K562 (cell line): ENCODE results near the gene TMEM45A. TPM values are rescaled to one million over a fixed set of nuclear protein-coding genes. Genes with fewer than 3 reads are reported as not detected.

Source experiments
- ATAC-seq: fragments of 200-7000 bp; cut with Tn5 transposase; 3 replicates; pipeline ENCODE4 v1.9.1; 2020; ENCODE audit warnings: moderate library complexity
- BruUV-seq: library from RNA; stranded (reverse); fragments of 400-500 nt; replicated peaks from 2 replicates; lab custom pipeline; 2021; lab: Mats Ljungman, UMichigan
- CTCF ChIA-PET: fragments of 300-600 bp; formaldehyde crosslinking; extraction: SDS; loops from one replicate; lab custom pipeline; 2021; ENCODE audit warnings: low intra/inter-chr PET ratio; lab: Yijun Ruan, JAX
- POLR2A ChIA-PET: fragments of 300-600, 350-650 bp; sonication (Branson Sonifier 250); formaldehyde crosslinking; extraction: SDS; loops from one replicate; lab custom pipeline; 2021; ENCODE audit warnings: antibody characterized with exemption, inconsistent platforms; lab: Yijun Ruan, JAX
- DNase-seq, 4 experiments: peaks; one replicate each; pipeline versions ENCODE4 v3.0.0 to v3.0.0-alpha.2; 2011 to 2018; ENCODE audit warnings: low spot score in 3 of 4, mixed read lengths in 3 of 4; ENCODE audit errors: extremely low read depth in 1 of 4
- FAIRE-seq: peaks from 2 replicates; lab custom pipeline; 2011; peaks lifted over from hg19 to GRCh38; lab: Jason Lieb, UNC
- H2AFZ ChIP-seq: 2 replicates; pipeline ENCODE4 v1.6.0; 2011; ENCODE audit warnings: low read depth, low read length, control low read depth, inconsistent platforms
- H3K27ac ChIP-seq: fragments of 200-600 bp; 3 replicates; pipeline ENCODE4 v1.8.0; 2011; ENCODE audit warnings: low read depth, mild to moderate bottlenecking, control low read depth, inconsistent platforms, low read length, moderate library complexity, mixed read lengths; ENCODE audit errors: extremely low read depth
- H3K27me3 ChIP-seq, 2 experiments: fragments of 300-600 bp in 1 of 2; 2 replicates in 1 of 2; 3 replicates in 1 of 2; pipeline versions ENCODE4 v1.6.0 to v1.8.0; 2011; ENCODE audit warnings: inconsistent platforms in 2 of 2, low read length in 2 of 2, mild to moderate bottlenecking in 1 of 2, mixed read lengths in 1 of 2, moderate library complexity in 1 of 2; ENCODE audit not compliant: control insufficient read depth in 2 of 2, insufficient read depth in 2 of 2
- H3K36me3 ChIP-seq: fragments of 300-600 bp; 3 replicates; pipeline ENCODE4 v1.8.0; 2011; ENCODE audit warnings: mild to moderate bottlenecking, low read length, inconsistent platforms; ENCODE audit not compliant: control insufficient read depth, insufficient read depth
- H3K4me1 ChIP-seq, 2 experiments: fragments of 200-600 bp in 1 of 2; replicated peaks in 1 of 2; 2 replicates in 1 of 2; 3 replicates in 1 of 2; pipeline versions ENCODE4 v1.5.1 to v1.8.0; 2011; ENCODE audit warnings: inconsistent platforms in 2 of 2, low read length in 2 of 2, mild to moderate bottlenecking in 1 of 2, mixed read lengths in 1 of 2, moderate library complexity in 1 of 2; ENCODE audit not compliant: control insufficient read depth in 2 of 2, insufficient read depth in 2 of 2
- H3K4me2 ChIP-seq: 2 replicates; pipeline ENCODE4 v1.6.1; 2011; ENCODE audit warnings: low read length, control low read depth, inconsistent platforms, mixed read lengths; ENCODE audit not compliant: insufficient read depth
- H3K4me3 ChIP-seq: fragments of 200-600 bp; sonication (generic), shearing (Covaris generic); 2 replicates; pipeline ENCODE4 v1.5.1; 2016; ENCODE audit warnings: control low read depth, inconsistent platforms
- H3K79me2 ChIP-seq: fragments of 200-600 bp; 3 replicates; pipeline ENCODE4 v1.8.0; 2011; ENCODE audit warnings: low read length, inconsistent platforms; ENCODE audit not compliant: control insufficient read depth, insufficient read depth
- H3K9ac ChIP-seq, 2 experiments: 2 replicates each; pipeline versions ENCODE4 v1.6.0 to v1.6.1; 2011; ENCODE audit warnings: low read depth in 2 of 2, low read length in 2 of 2, control low read depth in 1 of 2, inconsistent platforms in 1 of 2, mild to moderate bottlenecking in 1 of 2, mixed read lengths in 1 of 2; ENCODE audit not compliant: insufficient read depth in 1 of 2
- H3K9me1 ChIP-seq: one replicate; pipeline ENCODE4 v1.6.0; 2011; ENCODE audit warnings: inconsistent platforms, mild to moderate bottlenecking, low read length, moderate library complexity; ENCODE audit not compliant: control insufficient read depth, insufficient read depth
- H3K9me3 ChIP-seq: replicated peaks from 2 replicates; pipeline ENCODE4 v1.5.1; 2011; ENCODE audit warnings: low read depth, low read length, inconsistent platforms; ENCODE audit not compliant: control insufficient read depth, insufficient read depth
- H4K20me1 ChIP-seq: replicated peaks from 2 replicates; pipeline ENCODE4 v1.6.1; 2011; ENCODE audit warnings: low read length, inconsistent platforms, mixed read lengths; ENCODE audit not compliant: control insufficient read depth, insufficient read depth
- CREB1 ChIP-seq, 2 experiments: sonication (generic) in 1 of 2; formaldehyde crosslinking in 1 of 2; IDR thresholded peaks; 2 replicates each; pipeline versions ENCODE4 v1.6.1 to v1.8.0; 2012 to 2022; ENCODE audit warnings: inconsistent platforms in 1 of 2, mild to moderate bottlenecking in 1 of 2, missing genetic modification reagents in 1 of 2, moderate library complexity in 1 of 2
- ETV6 ChIP-seq, 3 experiments: fragments of 150-350 bp in 1 of 3; sonication (generic) in 1 of 3; formaldehyde crosslinking in 1 of 3; IDR thresholded peaks; 2 replicates each; pipeline versions ENCODE4 v1.6.1 to v1.8.0; 2014 to 2022; ENCODE audit warnings: borderline replicate concordance in 2 of 3, low read depth in 2 of 3, antibody characterized with exemption in 1 of 3, low read length in 1 of 3, mild to moderate bottlenecking in 1 of 3, missing genetic modification reagents in 1 of 3
- FOXJ3 ChIP-seq: sonication (generic); formaldehyde crosslinking; IDR thresholded peaks from 2 replicates; pipeline ENCODE4 v1.4.0; 2020; ENCODE audit warnings: mild to moderate bottlenecking, missing genetic modification reagents
- KAT2B ChIP-seq: IDR thresholded peaks from one replicate; pipeline ENCODE4 v1.6.1; 2012; ENCODE audit warnings: low read depth, mild to moderate bottlenecking, control low read depth, inconsistent platforms, low read length, moderate library complexity
- NCOA2 ChIP-seq, 2 experiments: fragments of 450-650 bp; IDR thresholded peaks; 2 replicates each; pipeline ENCODE4 v1.6.1; 2018; ENCODE audit warnings: mild to moderate bottlenecking in 2 of 2, moderate library complexity in 1 of 2; ENCODE audit not compliant: partially characterized antibody in 2 of 2
- PTBP1 ChIP-seq: fragments of 200-400 bp; formaldehyde crosslinking; IDR thresholded peaks from 2 replicates; pipeline ENCODE4 v1.6.1; 2017; ENCODE audit warnings: low read depth, low read length
- WGBS: fragments of 100-300 bp; shearing (Covaris generic); methylation state at CpG from one replicate; pipeline ENCODE4 v1.1.6; 2016; ENCODE audit warnings: low coverage, mixed read lengths; ENCODE audit not compliant: insufficient coverage; ENCODE audit errors: missing lambda C conversion rate; 5-methylcytosine and 5-hydroxymethylcytosine counted together
- in situ Hi-C: fragments of 300-500 bp; cut with MboI; formaldehyde crosslinking; loops from 4 replicates; pipeline ENCODE4 v1.15.0; 2018; ENCODE audit warnings: inconsistent platforms, mixed read lengths
- intact Hi-C: fragments of 100-400 bp; cut with micrococcal nuclease; formaldehyde crosslinking; loops from 2 replicates; pipeline ENCODE4 v1.14.2; 2022
- polyA plus RNA-seq, 8 experiments: library from polyadenylated mRNA; depleted of rRNA in 4 of 8; stranded (reverse) in 5 of 8; unstranded in 3 of 8; fragments of >200 nt; fragmentation: Nextera tagmentation in 2 of 8; fragmentation: Illumina TruSeq in 1 of 8; extraction: Ambion mirVana in 2 of 8; extraction: Trizol in 1 of 8; gene quantifications; 2 replicates each; pipeline versions ENCODE4 v1.2.1 to v1.2.3, GENCODE V29; 2011 to 2014; ENCODE audit warnings: inconsistent platforms in 1 of 8, missing spikeins in 1 of 8
- total RNA-seq, 7 experiments: library from RNA; depleted of rRNA in 6 of 7; stranded (reverse); fragments of >200 nt in 6 of 7; fragmentation: Illumina TruSeq in 2 of 7; extraction: Trizol in 2 of 7; gene quantifications; 2 replicates each; pipeline versions ENCODE4 v1.2.1 to v1.2.3, GENCODE V29; 2011 to 2021; ENCODE audit warnings: low replicate concordance in 1 of 7

The TMEM45A gene
- total and polyA plus RNA-seq, 9 of the 15 experiments (the other 6 are each of a cell fraction or from before 2014, with no cell fraction given): 0.41 to 4.1 (median 0.95) TPM

GRCh38 chr3:100570811-100571210, 78.4 kb downstream of the TMEM45A start:
- ChIA-PET CTCF (no interaction called here), POLR2A (no interaction called here)
- Histone ChIP-seq H3K9me3 (no peaks in the 10 kb centered on the region), H3K4me1 (no peaks in the 10 kb centered on the region), H3K27me3 (no peaks in the 10 kb centered on the region), H4K20me1 (no peaks in the 10 kb centered on the region), H3K4me3 (no peak overlapping the region), H3K36me3 (no peaks in the 10 kb centered on the region), H3K4me2 (no peak overlapping the region), H3K27ac (no peak overlapping the region), H3K9me1 (no peaks in the 10 kb centered on the region), H2AFZ (no peak overlapping the region), H3K9ac (no peak overlapping the region), H3K79me2 (no peaks in the 10 kb centered on the region)
- TF ChIP-seq PTBP1 (no peak), ETV6 (IDR thresholded peaks at IDR 0.05; ENCODE audit: borderline replicate concordance in 1 of 2, low read depth in 2 of 2, low read length in 1 of 2) (no peak), ETV6 (CRISPR knock-in tag; IDR thresholded peaks at IDR 0.05; ENCODE audit: borderline replicate concordance) (no peak), KAT2B (no peak), CREB1 (IDR thresholded peaks at IDR 0.05) (no peak), CREB1 (CRISPR knock-in tag; IDR thresholded peaks at IDR 0.05) (no peak), FOXJ3 (CRISPR knock-in tag) (no peak), NCOA2 (IDR thresholded peaks at IDR 0.05; ENCODE audit: partially characterized antibody in 2 of 2) (no peak)
- in situ Hi-C loops: no loop called here
- no TSS peak for BruUV-seq
- FAIRE-seq (no peak), DNase-seq (no peak), ATAC-seq (no peak)
- intact Hi-C loops: no loop called here
- WGBS: 6% methylated on average over 2 of the region's 2 CpGs
